Liver (tissue), 9 donors: ENCODE measurements around the gene MCF2L2. TPM values are rescaled to one million over a fixed set of nuclear protein-coding genes. Genes with fewer than 3 reads are reported as not detected.

Experiments used
- DNase-seq: peaks from one replicate; pipeline ENCODE4 v3.0.0-alpha.2; 2017; ENCODE audit warnings: low spot score
- H3K27ac ChIP-seq, 2 donors: one replicate each; pipeline ENCODE4 v1.7.0; 2013; ENCODE audit warnings: inconsistent platforms in 2 of 2, low read length in 2 of 2, control low read depth in 1 of 2, low read depth in 1 of 2, mild to moderate bottlenecking in 1 of 2
- H3K27me3 ChIP-seq, 4 donors: one replicate each; pipeline versions ENCODE4 v1.6.1 to v1.7.0; 2013; ENCODE audit warnings: low read length in 3 of 4, inconsistent platforms in 1 of 4, mild to moderate bottlenecking in 1 of 4, moderate library complexity in 1 of 4; ENCODE audit not compliant: control insufficient read depth in 4 of 4, insufficient read depth in 4 of 4
- H3K36me3 ChIP-seq, 4 donors: one replicate each; pipeline versions ENCODE4 v1.6.1 to v1.7.0; 2013; ENCODE audit warnings: low read length in 3 of 4, mild to moderate bottlenecking in 3 of 4, low read depth in 1 of 4, moderate library complexity in 1 of 4; ENCODE audit not compliant: control insufficient read depth in 4 of 4, insufficient read depth in 3 of 4
- H3K4me1 ChIP-seq, 4 donors: one replicate each; pipeline versions ENCODE4 v1.6.1 to v1.7.0; 2013; ENCODE audit warnings: low read length in 3 of 4, mild to moderate bottlenecking in 3 of 4, moderate library complexity in 1 of 4; ENCODE audit not compliant: control insufficient read depth in 4 of 4, insufficient read depth in 4 of 4
- H3K4me3 ChIP-seq, 3 donors: one replicate each; pipeline versions ENCODE4 v1.6.1 to v1.7.0; 2013; ENCODE audit warnings: low read length in 3 of 3, control low read depth in 1 of 3, low read depth in 1 of 3, mild to moderate bottlenecking in 1 of 3
- H3K9ac ChIP-seq, 2 donors: one replicate each; pipeline ENCODE4 v1.7.0; 2013; ENCODE audit warnings: low read length in 2 of 2, mild to moderate bottlenecking in 2 of 2, moderate library complexity in 2 of 2, control low read depth in 1 of 2, low read depth in 1 of 2
- H3K9me3 ChIP-seq, 4 donors: one replicate each; pipeline versions ENCODE4 v1.6.1 to v1.7.0; 2013; ENCODE audit warnings: low read length in 3 of 4; ENCODE audit not compliant: control insufficient read depth in 4 of 4
- FOXA1 ChIP-seq: IDR thresholded peaks from 2 replicates; pipeline ENCODE4 v1.6.1; 2016; ENCODE audit warnings: antibody characterized with exemption
- FOXA2 ChIP-seq: IDR thresholded peaks from 2 replicates; pipeline ENCODE4 v1.6.1; 2016; ENCODE audit warnings: antibody characterized with exemption
- GABPA ChIP-seq, 2 donors: IDR thresholded peaks in 1 of 2; conservative IDR thresholded peaks in 1 of 2; 2 replicates each; pipeline ENCODE4 v1.6.1; 2016; ENCODE audit warnings: antibody characterized with exemption in 2 of 2, mild to moderate bottlenecking in 1 of 2, moderate library complexity in 1 of 2
- HNF4A ChIP-seq, 2 donors: conservative IDR thresholded peaks; 2 replicates each; pipeline ENCODE4 v1.6.1; 2016; ENCODE audit warnings: antibody characterized with exemption in 2 of 2, mild to moderate bottlenecking in 2 of 2
- NR2F2 ChIP-seq: IDR thresholded peaks from 2 replicates; pipeline ENCODE4 v1.6.1; 2016; ENCODE audit warnings: antibody characterized with exemption
- RAD21 ChIP-seq, 2 donors: IDR thresholded peaks; 2 replicates each; pipeline ENCODE4 v1.6.1; 2016; ENCODE audit warnings: antibody characterized with exemption in 2 of 2, mild to moderate bottlenecking in 2 of 2
- RXRA ChIP-seq, 2 donors: IDR thresholded peaks; 2 replicates each; pipeline ENCODE4 v1.6.1; 2017 to 2018; ENCODE audit warnings: antibody characterized with exemption in 2 of 2, mild to moderate bottlenecking in 1 of 2
- SP1 ChIP-seq: IDR thresholded peaks from 2 replicates; pipeline ENCODE4 v1.6.1; 2018; ENCODE audit warnings: antibody characterized with exemption, mild to moderate bottlenecking
- TAF1 ChIP-seq: conservative IDR thresholded peaks from 2 replicates; pipeline ENCODE4 v1.6.1; 2016; ENCODE audit warnings: antibody characterized with exemption, mild to moderate bottlenecking
- YY1 ChIP-seq: IDR thresholded peaks from 2 replicates; pipeline ENCODE4 v1.6.1; 2016; ENCODE audit warnings: antibody characterized with exemption, mild to moderate bottlenecking
- WGBS: extraction: QIAGEN DNeasy Blood & Tissue Kit; methylation state at CpG from one replicate; pipeline ENCODE4 v1.1.7; 2013; 5-methylcytosine and 5-hydroxymethylcytosine counted together
- polyA plus RNA-seq, 2 donors: library from polyadenylated mRNA; stranded (reverse) in 1 of 2; unstranded in 1 of 2; fragments of 200-250 nt in 1 of 2; fragments of >200 nt in 1 of 2; fragmentation: Nextera tagmentation in 1 of 2; extraction: Ambion mirVana in 1 of 2; gene quantifications; one replicate each; pipeline versions ENCODE4 v1.2.1 to v1.2.3, GENCODE V29; 2013 to 2015
- total RNA-seq, 2 donors: library from RNA; depleted of rRNA; stranded (reverse); fragments of >200 nt; gene quantifications; one replicate each; pipeline ENCODE4 v1.2.3, GENCODE V29; 2014
- TF ChIP-seq, protein P1 (sequence below): IDR thresholded peaks from 2 replicates; pipeline ENCODE4 v1.6.1; 2016; ENCODE audit warnings: antibody characterized with exemption, mild to moderate bottlenecking
- TF ChIP-seq, protein P2 (sequence below): IDR thresholded peaks from 2 replicates; pipeline ENCODE4 v1.6.1; 2016; ENCODE audit warnings: antibody characterized with exemption
- TF ChIP-seq, protein P3 (sequence below): IDR thresholded peaks from 2 replicates; pipeline ENCODE4 v1.6.1; 2016; ENCODE audit warnings: antibody characterized with exemption
- TF ChIP-seq, protein P4 (sequence below): fragments of 150-350 bp; IDR thresholded peaks from 2 replicates; pipeline ENCODE4 v1.5.1; 2017; ENCODE audit warnings: improper control_type of control experiment, low read depth, low read length; ENCODE audit not compliant: missing input control
- donor health status: healthy.
- donor health status: healthy.
- donor health status: healthy.
- donor health status: healthy.
- donor health status: healthy.

The MCF2L2 gene
- total and polyA plus RNA-seq, 4 donors = 0.02 to 0.47 (median 0.17) TPM; not detected in 1

DNA sequence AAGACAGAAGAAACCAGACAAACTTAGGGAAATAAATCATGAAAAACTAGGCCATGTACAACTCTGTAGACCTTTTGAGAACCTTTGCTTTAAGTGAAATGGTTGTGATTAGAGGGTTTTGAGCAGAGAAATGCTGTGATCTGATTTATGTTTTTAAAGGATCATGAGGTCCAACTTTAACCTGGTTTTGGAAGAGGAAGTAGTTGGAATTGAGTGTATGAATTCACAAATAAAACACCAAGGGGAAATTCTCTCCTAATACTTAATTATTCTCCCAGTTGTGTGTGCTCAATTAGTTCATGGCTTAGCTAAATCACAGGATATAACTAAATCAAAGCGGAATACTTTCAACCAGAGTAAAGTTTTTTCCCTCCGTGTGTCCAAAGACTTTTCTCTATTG is 45.5 kb upstream of the MCF2L2 start:
- Histone ChIP-seq H3K4me1 (peaks cover 1 to 10% (median 5%) of the 10 kb centered on the region in 4 donors), H3K27ac (no peak overlapping the region), H3K36me3 (no peaks in the 10 kb centered on the region), H3K9ac (no peak overlapping the region), H3K4me3 (no peak overlapping the region), H3K9me3 (no peaks in the 10 kb centered on the region), H3K27me3 (no peaks in the 10 kb centered on the region)
- DNase-seq = no peak
- WGBS = 93% methylated on average over 2 of the region's 2 CpGs
- TF ChIP-seq GABPA (IDR thresholded peaks at IDR 0.05 in 1 of 2, conservative IDR thresholded peaks at IDR 0.05 in 1 of 2) (no peak), FOXA1 (no peak), SP1 (no peak), TAF1 (no peak), RAD21 (IDR thresholded peaks at IDR 0.05) (no peak), HNF4A (conservative IDR thresholded peaks at IDR 0.05) (no peak)
- TF ChIP-seq, protein P1, sequence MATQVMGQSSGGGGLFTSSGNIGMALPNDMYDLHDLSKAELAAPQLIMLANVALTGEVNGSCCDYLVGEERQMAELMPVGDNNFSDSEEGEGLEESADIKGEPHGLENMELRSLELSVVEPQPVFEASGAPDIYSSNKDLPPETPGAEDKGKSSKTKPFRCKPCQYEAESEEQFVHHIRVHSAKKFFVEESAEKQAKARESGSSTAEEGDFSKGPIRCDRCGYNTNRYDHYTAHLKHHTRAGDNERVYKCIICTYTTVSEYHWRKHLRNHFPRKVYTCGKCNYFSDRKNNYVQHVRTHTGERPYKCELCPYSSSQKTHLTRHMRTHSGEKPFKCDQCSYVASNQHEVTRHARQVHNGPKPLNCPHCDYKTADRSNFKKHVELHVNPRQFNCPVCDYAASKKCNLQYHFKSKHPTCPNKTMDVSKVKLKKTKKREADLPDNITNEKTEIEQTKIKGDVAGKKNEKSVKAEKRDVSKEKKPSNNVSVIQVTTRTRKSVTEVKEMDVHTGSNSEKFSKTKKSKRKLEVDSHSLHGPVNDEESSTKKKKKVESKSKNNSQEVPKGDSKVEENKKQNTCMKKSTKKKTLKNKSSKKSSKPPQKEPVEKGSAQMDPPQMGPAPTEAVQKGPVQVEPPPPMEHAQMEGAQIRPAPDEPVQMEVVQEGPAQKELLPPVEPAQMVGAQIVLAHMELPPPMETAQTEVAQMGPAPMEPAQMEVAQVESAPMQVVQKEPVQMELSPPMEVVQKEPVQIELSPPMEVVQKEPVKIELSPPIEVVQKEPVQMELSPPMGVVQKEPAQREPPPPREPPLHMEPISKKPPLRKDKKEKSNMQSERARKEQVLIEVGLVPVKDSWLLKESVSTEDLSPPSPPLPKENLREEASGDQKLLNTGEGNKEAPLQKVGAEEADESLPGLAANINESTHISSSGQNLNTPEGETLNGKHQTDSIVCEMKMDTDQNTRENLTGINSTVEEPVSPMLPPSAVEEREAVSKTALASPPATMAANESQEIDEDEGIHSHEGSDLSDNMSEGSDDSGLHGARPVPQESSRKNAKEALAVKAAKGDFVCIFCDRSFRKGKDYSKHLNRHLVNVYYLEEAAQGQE = no peak
- TF ChIP-seq, protein P2, sequence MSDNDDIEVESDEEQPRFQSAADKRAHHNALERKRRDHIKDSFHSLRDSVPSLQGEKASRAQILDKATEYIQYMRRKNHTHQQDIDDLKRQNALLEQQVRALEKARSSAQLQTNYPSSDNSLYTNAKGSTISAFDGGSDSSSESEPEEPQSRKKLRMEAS = no peak

DNA sequence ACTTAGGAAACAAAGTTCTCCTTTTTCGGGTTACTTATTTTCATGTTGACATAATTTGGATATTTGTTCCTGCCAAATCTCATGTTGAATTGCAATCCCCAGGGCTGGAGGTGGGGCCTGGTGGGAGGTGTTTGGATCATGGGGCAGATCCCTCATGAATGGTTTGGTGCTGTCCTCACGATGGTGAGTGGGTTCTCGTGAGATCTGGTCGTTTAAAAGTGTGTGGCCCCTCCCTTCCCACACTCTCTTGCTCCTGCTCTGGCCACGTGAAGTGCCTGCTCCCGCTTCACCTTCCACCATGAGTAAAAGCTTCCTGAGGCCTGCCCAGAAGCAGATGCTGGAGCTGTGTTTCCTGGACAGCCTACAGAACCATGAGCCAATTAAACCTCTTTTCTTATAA is 43.7 kb upstream of the MCF2L2 start:
- Histone ChIP-seq H3K27me3 (no peaks in the 10 kb centered on the region), H3K4me1 (peaks cover 2 to 25% (median 16%) of the 10 kb centered on the region in 4 donors), H3K4me3 (no peak overlapping the region), H3K9me3 (no peaks in the 10 kb centered on the region), H3K9ac (no peak overlapping the region), H3K36me3 (no peaks in the 10 kb centered on the region), H3K27ac (no peak overlapping the region)
- WGBS = 46% methylated on average over 6 of the region's 6 CpGs
- no peak for TF ChIP-seq NR2F2
- TF ChIP-seq, protein P3, sequence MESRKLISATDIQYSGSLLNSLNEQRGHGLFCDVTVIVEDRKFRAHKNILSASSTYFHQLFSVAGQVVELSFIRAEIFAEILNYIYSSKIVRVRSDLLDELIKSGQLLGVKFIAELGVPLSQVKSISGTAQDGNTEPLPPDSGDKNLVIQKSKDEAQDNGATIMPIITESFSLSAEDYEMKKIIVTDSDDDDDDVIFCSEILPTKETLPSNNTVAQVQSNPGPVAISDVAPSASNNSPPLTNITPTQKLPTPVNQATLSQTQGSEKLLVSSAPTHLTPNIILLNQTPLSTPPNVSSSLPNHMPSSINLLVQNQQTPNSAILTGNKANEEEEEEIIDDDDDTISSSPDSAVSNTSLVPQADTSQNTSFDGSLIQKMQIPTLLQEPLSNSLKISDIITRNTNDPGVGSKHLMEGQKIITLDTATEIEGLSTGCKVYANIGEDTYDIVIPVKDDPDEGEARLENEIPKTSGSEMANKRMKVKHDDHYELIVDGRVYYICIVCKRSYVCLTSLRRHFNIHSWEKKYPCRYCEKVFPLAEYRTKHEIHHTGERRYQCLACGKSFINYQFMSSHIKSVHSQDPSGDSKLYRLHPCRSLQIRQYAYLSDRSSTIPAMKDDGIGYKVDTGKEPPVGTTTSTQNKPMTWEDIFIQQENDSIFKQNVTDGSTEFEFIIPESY = no peak
- TF ChIP-seq, protein P4, sequence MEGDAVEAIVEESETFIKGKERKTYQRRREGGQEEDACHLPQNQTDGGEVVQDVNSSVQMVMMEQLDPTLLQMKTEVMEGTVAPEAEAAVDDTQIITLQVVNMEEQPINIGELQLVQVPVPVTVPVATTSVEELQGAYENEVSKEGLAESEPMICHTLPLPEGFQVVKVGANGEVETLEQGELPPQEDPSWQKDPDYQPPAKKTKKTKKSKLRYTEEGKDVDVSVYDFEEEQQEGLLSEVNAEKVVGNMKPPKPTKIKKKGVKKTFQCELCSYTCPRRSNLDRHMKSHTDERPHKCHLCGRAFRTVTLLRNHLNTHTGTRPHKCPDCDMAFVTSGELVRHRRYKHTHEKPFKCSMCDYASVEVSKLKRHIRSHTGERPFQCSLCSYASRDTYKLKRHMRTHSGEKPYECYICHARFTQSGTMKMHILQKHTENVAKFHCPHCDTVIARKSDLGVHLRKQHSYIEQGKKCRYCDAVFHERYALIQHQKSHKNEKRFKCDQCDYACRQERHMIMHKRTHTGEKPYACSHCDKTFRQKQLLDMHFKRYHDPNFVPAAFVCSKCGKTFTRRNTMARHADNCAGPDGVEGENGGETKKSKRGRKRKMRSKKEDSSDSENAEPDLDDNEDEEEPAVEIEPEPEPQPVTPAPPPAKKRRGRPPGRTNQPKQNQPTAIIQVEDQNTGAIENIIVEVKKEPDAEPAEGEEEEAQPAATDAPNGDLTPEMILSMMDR = no peak
- TF ChIP-seq FOXA2 = no peak
- no peak for TF ChIP-seq FOXA1
- no peak for TF ChIP-seq TAF1
- TF ChIP-seq GABPA (IDR thresholded peaks at IDR 0.05 in 1 of 2, conservative IDR thresholded peaks at IDR 0.05 in 1 of 2) = no peak
- TF ChIP-seq RAD21 (IDR thresholded peaks at IDR 0.05) = no peak
- no peak for TF ChIP-seq YY1
- TF ChIP-seq RXRA (IDR thresholded peaks at IDR 0.05) = no peak
- no peak for DNase-seq
